NCI-H1417 (cell line): ENCODE results near the gene DAZAP1.
A peak's percentile ranks its signal among the peaks of the same experiment; 100 is the strongest.

Experiments used
- DNase-seq, 3 experiments: peaks; one replicate each; lab custom pipeline; 2025; lab: John Stamatoyannopoulos, UW

The DAZAP1 gene

GRCh38 chr19:1441677-1442438 lies 34.5 kb downstream of the DAZAP1 start:
- DNase-seq, result no peak

- DNase-seq, result peak; percentile 61 to 68 (median 66)
Observed at GRCh38 chr19:1445185-1445931, 38.0 kb downstream of the DAZAP1 start.

DNA sequence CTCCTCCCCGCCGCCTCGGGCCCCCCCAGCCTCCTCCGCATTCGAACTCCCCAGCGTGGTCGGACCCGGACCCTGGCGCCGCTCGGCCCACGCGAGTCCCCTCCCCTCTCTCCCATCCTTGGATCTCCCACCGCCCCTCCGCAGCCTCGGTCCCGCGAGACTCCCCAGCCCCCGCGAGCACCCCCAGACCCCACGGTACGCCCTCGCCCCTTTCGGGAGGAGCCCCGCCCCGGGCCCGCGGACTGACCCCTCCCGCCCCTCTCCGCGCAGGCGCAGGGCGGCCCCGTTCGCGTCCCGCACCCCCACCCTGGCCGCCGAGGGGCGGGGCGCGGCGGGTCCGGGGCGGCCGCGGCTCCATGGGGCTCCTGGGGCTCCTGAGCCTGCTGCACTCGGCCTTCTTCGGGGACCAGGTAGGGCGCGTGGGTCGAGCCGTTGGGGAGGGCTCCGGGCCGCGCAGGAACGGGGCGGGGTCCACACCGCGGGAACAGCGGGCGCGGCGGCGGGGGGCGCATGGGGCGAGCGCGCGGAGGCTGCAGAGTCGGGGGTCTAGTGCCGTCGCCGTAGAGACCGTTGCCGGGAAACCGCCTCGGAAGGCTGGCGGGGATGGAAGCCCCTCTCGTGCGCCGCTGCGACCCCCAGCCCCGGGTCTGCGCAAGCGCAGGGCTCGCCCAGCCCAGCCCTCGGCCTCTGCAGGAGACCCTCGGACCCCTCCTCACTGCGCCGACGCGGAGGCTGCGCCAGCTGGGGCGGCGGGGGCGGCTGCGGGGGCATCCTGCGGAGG lies 38.7 kb downstream of the DAZAP1 start:
- peak; percentile 18 to 78 (median 78) for DNase-seq

GRCh38 chr19:1446713-1447481 lies 39.5 kb downstream of the DAZAP1 start:
- DNase-seq, result peak in 2 of 3 experiments; percentile 34 to 44

DNA sequence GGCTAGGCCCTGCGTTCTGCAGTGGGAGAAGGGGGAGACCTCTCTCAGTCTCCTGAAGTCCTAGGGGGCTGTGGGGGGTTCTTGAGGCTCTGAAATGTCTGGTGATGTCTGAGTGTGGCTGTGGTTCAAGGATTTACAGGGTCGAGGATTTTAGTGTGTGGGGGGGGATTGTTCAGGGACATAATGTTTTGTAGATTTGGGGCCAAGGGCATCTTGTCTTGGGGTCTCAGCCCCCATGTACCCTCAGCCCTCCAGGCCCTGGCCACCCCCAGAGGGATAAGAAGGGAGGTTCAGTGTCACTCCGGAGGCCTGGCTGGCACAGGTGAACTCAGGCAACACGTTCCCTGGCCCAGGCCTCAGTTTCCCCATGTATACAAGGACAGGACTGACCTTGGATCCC lies 40.1 kb downstream of the DAZAP1 start:
- no peak for DNase-seq

- DNase-seq, result no peak
Observed at GRCh38 chr19:1447944-1448343, 40.6 kb downstream of the DAZAP1 start.

- DNase-seq, result peak; percentile 30 to 97 (median 96)
Observed at GRCh38 chr19:1449467-1450442, 42.4 kb downstream of the DAZAP1 start, which contains the start of gene APC2. TSS of gene APC2 (plus strand) at chr19:1450121. CDS start at chr19:1453002, 2,881 bp downstream.

DNA sequence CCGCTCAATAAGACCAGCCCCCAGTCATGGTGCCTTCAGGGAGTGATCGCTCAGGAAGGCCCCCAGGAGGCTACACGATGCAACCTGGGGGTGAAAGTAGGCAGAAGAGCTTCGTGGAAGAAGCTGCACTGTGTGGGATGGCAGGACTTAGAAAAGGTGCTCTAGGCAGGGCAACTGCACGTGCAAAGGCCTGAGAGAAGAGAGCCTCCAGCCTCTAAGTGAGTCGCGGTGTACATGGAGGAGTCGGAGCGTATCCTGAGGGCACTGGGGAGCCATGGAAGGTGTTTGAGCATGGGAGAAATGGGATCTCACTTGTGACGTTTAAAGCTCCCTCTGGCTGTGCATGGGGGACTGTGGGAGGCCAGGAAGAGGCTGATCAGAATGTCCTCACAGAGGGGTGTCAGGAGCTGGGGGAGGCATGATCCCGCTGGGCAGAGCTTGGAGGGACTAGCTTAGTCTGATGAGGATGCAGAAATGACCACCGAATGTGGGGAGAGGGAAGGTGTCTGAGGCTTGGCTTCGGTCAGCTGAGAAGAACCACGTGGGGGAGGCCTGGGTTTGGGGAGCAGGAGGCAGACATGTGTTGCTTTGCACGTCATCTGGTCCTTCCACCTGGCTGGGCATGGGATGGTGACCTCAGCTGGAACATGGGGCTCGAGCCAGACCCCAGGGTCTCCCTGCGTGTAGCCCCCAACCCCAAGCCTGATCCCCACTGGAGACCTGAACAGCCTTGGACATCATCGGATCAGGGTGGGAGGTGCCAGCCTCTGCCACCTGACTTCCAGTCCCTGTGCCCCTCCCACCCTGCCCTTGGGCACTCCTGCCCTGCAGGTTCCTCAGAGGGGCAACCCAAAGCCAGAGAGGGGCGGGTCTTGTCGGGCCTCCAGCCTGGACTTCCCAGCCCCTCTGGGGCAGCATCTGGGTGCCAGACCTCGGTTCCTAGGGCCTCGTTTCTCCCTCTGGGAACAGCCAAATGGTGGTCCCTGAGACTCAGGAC lies 43.6 kb downstream of the DAZAP1 start:
- DNase-seq, result peak in 2 of 3 experiments; percentile 57 to 64

- peak in 2 of 3 experiments; percentile 43 to 73 for DNase-seq
Observed at GRCh38 chr19:1451916-1452801, 44.8 kb downstream of the DAZAP1 start.

- no peak for DNase-seq
Observed at GRCh38 chr19:1452802-1453524, 45.6 kb downstream of the DAZAP1 start.

DNA sequence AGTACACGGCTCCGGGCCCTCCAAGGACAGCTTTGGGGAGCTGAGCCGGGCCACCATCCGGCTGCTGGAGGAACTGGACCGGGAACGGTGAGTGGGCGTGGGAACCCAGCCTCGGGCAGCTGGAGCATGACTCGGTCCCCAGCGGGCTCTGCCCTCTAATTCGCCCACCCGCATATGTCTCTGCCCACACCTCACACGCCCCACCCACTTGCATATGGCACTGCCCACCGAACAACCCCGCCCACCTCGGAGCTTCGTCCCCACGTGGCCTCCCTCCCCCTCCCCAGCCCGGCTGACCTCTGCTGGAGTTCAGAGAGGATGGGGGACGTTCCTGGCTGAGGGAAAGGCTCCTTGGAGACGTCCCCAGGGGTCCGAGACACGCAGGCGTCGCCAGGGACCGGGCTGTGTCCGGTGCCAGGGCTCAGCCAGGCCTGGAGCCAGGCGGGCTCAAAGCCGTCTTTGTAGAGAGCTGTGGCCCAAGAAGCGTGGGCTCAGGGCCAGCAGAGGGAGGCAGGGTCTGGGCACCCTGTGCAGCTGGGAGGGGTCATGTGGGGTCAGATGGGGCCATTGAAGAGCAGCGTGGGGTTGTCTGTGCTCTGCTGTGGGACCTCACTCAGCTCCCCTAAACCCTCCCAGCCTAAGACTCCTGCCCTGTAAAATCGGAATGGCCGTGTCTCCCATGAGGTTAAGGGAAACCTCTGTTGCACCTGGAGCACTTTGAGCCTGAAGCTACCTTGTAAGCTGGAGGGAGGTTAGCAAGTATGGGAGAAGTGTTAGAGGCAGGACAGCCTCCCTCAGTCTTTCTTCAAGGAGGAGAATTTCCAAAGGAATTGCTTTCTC lies 46.4 kb downstream of the DAZAP1 start:
- peak in 1 of 3 experiments; percentile 13 for DNase-seq

DNA sequence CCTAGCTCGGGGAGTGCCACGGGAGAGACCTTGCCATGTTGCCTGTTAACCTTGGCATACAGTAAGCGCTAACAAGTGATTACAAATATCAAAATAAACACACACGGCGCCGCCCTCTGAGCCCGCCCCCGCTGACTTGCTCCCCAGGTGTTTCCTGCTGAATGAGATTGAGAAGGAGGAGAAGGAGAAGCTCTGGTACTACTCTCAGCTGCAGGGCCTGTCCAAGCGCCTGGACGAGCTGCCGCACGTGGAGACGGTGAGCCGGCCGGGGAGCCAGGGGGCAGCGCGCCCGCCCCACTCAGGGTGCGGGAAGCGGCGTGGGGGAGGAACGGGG lies 47.6 kb downstream of the DAZAP1 start:
- DNase-seq, result peak in 2 of 3 experiments; percentile 35 to 41

GRCh38 chr19:1455336-1456120 lies 48.1 kb downstream of the DAZAP1 start:
- peak; percentile 41 to 90 (median 66) for DNase-seq

DNA sequence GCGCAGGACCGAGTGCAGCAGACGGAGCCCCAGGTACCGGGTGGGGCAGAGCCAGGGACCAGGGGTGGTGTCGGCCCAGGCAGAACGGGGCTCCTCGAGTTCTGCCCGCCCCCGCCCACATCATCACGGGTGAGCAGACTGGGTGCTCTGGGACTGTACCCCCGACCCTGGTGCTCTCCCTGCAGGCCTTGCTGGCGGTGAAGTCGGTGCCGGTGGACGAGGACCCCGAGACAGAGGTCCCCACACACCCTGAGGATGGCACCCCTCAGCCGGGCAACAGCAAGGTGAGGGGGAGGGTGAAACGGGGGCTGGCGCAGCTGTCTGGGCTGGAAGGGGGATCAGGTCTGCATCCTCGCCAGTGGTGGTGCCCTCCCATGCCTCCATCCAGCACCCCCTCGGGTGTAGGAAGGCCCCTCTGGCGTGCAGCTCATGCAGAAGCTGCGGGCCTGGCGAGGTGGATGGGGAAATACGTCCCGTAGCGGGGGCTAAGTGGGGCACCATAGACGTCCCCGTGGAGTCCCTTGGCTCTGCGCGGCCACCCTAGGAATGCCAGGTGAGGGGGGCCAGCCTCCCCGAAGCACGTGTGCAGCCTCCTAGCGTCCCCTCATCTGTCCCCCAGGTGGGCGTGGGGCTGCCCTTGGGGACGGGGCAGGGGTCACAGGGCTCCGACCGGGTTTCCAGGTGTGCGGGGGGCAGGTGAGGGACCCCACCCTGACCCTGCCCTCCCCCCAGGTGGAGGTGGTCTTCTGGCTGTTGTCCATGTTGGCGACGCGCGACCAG lies 48.9 kb downstream of the DAZAP1 start:
- no peak for DNase-seq
